ENCODE data around the gene TNFAIP2.
"Not testable (repeated sequence)": the region's sequence is repeated elsewhere in the genome, so short reads cannot be mapped to it uniquely, and the experiment has no call there.

Gene TNFAIP2

DNA sequence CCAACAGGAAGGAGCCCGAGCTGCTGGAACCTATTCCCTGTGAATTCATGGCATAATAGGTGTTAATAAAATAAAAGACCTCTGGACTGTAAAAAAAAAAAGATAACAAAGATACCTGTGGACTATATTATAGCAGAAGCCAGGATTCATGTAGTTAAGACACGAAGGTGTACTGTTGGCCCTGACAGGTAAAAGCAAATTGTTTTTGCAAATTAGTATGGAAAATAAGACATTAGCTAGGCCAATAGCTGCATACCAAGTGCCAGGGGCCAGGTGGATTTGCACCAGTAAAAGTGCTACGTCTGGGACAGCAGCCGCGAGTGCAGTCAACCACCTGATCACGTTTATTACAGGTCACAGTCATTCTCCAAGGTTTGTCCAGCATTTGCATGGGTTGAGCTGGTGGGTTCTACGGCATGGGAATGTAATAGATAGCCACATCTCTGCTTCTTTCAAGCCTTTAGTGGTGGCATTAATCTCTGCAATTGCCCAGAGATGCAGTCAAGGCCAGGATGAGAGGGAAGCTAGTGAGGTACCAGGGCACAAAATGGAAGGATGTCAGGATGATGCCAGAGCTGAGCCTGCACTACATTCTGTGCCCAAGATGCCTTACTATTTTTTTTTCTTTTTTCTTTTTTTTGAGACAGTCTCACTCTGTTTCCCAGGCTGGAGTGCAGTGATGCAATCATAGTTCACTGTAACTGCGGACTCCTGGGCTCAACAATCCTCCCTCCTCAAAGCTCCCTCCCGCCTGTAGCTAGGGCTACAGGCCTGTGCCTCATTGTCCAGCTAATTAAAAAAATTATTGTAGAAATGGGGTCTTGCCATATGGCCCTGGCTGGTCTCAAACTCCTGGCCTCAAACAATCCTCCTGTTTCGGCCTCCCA, 26.3 kb downstream of the TNFAIP2 start:
- DNase-seq (ENCODE audit: extremely low read depth in 1 of 2, low read depth in 1 of 2), result no peak

- DNase-seq (ENCODE audit: extremely low read depth in 1 of 2, low read depth in 1 of 2), result no peak
Observed at GRCh38 chr14:103151270-103151945, 28.1 kb downstream of the TNFAIP2 start.

GRCh38 chr14:103155010-103155409, 31.7 kb downstream of the TNFAIP2 start:
- no peak for DNase-seq (ENCODE audit: extremely low read depth in 1 of 2, low read depth in 1 of 2)

GRCh38 chr14:103155416-103155815, 32.2 kb downstream of the TNFAIP2 start:
- DNase-seq (ENCODE audit: extremely low read depth in 1 of 2, low read depth in 1 of 2), result not testable (repeated sequence)

- no peak for DNase-seq (ENCODE audit: extremely low read depth in 1 of 2, low read depth in 1 of 2)
Observed at GRCh38 chr14:103155826-103156394, 32.6 kb downstream of the TNFAIP2 start.

DNA sequence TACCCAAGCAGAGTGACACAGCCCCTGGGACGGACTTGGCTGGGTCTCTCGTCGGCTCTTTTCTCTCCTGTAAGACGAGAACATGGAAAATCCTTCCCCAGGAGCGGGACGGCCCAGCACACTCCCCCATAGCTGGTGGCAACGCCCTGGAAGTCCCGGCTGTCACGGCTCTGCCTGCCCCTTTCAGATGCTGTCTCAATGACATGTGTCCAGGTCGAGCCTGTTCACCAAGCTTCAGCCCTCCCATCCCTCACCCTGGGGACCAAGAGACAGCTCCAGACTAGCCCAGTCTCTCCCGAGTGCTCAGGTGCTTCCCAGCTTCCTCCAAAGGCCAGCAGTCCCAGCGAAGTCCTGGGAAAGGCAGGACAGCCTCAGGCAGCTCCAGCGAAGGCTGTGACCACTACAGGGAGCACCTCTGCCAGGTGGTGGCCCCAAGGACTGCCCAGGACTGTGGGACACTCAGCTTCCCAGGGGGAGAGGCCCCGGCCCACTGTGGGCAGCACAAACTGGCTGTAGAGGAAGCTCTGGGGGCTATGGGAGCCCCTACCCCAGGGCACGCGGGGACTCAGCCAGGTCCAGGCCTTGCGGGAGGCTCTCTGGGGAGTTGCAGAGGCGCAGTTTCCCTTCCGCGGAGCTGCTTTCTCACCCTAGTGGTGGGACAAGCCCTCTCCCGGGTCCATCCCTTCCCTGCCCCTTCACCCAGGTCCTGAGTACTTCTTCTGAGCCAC, 33.6 kb downstream of the TNFAIP2 start:
- no peak for DNase-seq (ENCODE audit: extremely low read depth in 1 of 2, low read depth in 1 of 2)

- no peak for DNase-seq (ENCODE audit: extremely low read depth in 1 of 2, low read depth in 1 of 2)
Observed at GRCh38 chr14:103157969-103158368, 34.7 kb downstream of the TNFAIP2 start.

DNA sequence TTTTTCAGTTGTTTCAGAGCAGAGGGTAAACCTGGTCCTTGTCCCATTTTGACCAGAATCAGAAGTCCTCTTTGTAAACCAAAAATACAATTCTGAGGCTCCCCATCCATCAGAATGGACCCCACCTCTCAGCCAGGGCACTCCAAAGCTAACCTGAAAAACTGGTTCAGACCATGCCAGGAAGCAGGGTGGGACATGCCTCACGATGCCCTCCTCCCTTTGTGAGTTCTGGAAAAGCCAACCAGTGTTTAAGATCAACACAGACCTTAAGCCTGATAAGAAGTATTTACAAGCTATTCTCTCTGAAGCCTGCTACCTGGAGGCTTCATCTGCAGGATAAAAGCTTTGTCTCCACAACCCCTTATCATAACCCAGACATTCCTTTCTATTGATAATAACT, 35.4 kb downstream of the TNFAIP2 start:
- no peak for DNase-seq (ENCODE audit: extremely low read depth in 1 of 2, low read depth in 1 of 2)

- no peak for DNase-seq (ENCODE audit: extremely low read depth in 1 of 2, low read depth in 1 of 2)
Observed at GRCh38 chr14:103160321-103161053, 37.2 kb downstream of the TNFAIP2 start.

GRCh38 chr14:103161054-103161397, 37.8 kb downstream of the TNFAIP2 start:
- DNase-seq (ENCODE audit: extremely low read depth in 1 of 2, low read depth in 1 of 2), result no peak

- no peak for DNase-seq (ENCODE audit: extremely low read depth in 1 of 2, low read depth in 1 of 2)
Observed at GRCh38 chr14:103163199-103163598, 39.9 kb downstream of the TNFAIP2 start.

GRCh38 chr14:103164006-103164405, 40.7 kb downstream of the TNFAIP2 start:
- DNase-seq (ENCODE audit: extremely low read depth in 1 of 2, low read depth in 1 of 2), result no peak

DNA sequence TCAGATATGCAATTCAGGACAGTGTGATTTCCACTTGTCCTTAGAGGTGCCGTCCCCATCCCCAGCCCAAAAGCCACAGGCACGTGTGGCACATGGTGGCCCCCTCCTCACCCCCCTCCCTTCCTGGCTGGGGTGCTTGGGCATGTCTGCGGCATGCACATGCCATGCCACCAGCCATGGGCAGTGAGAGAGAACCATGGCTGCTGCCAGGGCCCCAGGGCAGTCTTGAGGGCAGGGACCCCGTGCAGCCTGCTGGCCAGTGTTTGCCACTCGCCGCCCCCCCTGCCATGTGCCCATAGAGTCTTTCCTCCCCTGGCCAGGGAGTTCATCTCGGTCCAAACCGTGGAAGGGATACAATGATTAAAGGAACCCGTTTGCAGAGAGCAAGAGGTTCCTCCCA, 41.5 kb downstream of the TNFAIP2 start:
- DNase-seq (ENCODE audit: extremely low read depth in 1 of 2, low read depth in 1 of 2), result no peak

DNA sequence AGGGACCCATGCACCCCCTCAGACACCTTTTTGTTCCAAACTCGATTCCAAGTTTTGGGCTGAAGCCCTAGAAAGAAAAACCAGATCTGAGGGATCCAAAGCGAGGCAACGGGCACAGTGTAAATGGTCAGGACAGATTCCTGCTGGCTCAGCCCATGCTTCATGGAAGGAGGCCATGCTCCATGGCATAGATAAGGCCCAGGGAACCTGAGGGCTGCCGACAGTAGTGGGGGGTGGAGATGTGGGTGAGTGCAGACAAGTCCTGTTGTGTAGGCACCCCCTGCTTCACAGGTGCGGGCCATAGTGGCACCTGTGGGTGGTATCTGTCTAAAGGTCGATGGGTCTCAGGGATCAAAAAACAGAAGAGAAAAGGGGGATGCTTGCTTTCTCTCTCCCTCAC, 42.1 kb downstream of the TNFAIP2 start:
- DNase-seq (ENCODE audit: extremely low read depth in 1 of 2, low read depth in 1 of 2), result no peak

DNA sequence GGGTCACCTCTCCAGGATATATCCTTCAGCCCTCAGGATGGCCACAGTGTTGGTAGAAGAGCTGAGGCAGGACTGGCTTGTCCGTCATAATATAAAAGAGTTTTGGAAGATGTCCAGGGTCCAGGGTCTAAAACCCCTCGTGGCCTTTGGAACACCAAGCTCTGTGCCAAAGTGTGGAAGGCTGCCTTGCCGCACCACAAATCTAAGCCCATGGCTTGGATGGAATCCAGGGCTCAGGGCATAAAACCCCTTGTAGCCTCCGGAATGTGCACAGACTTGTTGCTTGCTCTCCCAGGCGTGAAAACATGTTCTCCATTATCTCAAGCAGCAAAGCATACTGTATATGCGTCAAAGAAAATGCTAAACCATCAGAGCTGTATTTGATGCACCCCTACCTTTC, 46.7 kb downstream of the TNFAIP2 start:
- DNase-seq (ENCODE audit: extremely low read depth in 1 of 2, low read depth in 1 of 2), result no peak

GRCh38 chr14:103171206-103171605, 47.9 kb downstream of the TNFAIP2 start:
- not testable (repeated sequence) for DNase-seq (ENCODE audit: extremely low read depth in 1 of 2, low read depth in 1 of 2)

DNA sequence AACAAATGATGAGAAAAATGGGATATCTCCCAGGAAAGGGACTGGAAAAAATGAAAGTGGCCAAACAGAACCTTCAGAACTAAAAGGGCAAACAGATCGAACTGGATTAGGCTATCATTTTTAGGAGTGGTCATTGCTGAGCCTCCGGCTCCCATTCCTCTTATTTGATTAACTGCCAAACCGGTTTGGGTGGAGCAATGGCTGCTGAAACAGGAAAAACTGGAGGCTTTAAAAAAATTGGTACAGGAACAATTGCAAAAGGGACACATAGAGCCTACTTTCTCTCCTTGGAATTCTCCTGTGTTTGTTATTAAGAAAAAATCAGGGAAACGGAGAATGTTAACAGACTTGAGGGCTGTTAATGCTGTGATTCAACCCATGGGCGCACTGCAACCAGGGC, 49.7 kb downstream of the TNFAIP2 start:
- DNase-seq (ENCODE audit: extremely low read depth in 1 of 2, low read depth in 1 of 2), result no peak

DNA sequence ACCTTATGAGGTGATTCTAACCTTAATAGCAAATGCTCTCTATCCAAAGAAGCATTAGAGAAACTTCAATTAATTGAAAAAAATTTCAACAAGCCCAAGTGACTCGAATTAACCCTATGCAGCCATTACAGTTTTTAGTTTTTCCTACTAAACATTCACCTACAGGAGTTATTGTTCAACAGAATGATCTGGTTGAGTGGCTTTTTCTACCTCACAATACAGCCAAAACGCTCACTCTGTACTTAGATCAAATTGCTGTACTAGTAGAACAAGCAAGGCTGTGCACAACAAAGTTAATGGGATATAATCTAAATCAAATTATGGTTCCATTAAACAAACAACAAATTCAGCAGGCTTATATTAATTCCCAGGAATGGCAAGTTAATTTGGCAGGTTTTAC, 50.6 kb downstream of the TNFAIP2 start:
- DNase-seq (ENCODE audit: extremely low read depth in 1 of 2, low read depth in 1 of 2), result not testable (repeated sequence)

DNA sequence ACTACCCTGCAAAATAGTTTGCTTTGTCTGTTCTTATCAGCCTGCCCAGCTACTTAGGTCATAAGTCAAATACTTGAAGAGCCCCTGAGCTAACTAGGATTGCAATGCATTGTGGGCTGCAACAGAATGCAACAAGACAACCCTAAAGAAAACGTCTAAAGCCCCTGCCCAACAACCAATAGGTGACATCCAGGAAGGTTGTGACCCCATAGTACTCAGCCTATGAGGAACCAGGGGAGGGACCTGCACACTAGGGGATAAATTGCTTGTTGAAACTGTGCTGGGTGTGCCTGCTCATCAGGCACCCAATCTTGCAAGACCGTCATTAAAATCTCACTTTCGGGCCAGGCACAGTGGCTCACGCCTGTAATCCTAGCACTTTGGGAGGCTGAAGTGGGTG, 52.9 kb downstream of the TNFAIP2 start:
- DNase-seq (ENCODE audit: extremely low read depth in 1 of 2, low read depth in 1 of 2), result not testable (repeated sequence)

DNA sequence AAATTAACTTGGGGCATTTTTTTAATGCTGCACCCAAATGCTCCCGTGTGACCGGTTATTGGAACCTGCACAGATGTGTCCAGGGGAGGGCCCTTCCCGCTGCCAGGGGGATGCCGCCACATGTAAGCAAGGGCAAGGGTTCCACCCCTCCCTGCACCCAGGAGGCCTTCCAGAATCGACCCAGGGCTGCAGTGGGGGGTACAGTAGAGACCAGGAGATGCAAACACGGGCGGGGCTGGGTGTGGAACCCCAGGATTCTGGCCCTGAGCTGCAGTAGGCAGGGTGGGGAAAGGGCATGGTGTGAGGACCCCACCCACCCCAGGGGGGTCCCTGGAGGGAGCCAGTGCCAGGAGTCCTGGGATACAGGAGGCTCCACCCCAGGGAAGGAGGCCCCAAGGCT, 54.1 kb downstream of the TNFAIP2 start:
- DNase-seq (ENCODE audit: extremely low read depth in 1 of 2, low read depth in 1 of 2), result no peak

- DNase-seq (ENCODE audit: extremely low read depth in 1 of 2, low read depth in 1 of 2), result no peak
Observed at GRCh38 chr14:103178521-103178920, 55.3 kb downstream of the TNFAIP2 start.

Measured in activated CD8-positive, alpha-beta memory T cell treated with anti-CD3 and anti-CD28 coated beads for 1 hour (primary cell).